Endothelial cell of umbilical vein (primary cell): ENCODE data around the gene KIAA1549. TPM values are rescaled to one million over a fixed set of nuclear protein-coding genes. Genes with fewer than 3 reads are reported as not detected.

Experiments used
- BruUV-seq: library from RNA; stranded (reverse); fragments of 400-500 nt; replicated peaks from 2 replicates; lab custom pipeline; 2021; lab: Mats Ljungman, UMichigan
- CTCF ChIA-PET: fragments of 300-600, 350-600 bp; sonication (Branson Sonifier 250); formaldehyde crosslinking; loops from one replicate; lab custom pipeline; 2021; ENCODE audit warnings: antibody characterized with exemption, inconsistent platforms; lab: Charles Lee
- POLR2A ChIA-PET: fragments of 300-600, 350-600 bp; sonication (Branson Sonifier 250); formaldehyde crosslinking; loops from one replicate; lab custom pipeline; 2021; ENCODE audit warnings: antibody characterized with exemption, inconsistent platforms; lab: Charles Lee
- DNase-seq: peaks from one replicate; pipeline ENCODE4 v3.0.0-alpha.2; 2011; ENCODE audit warnings: low read depth, low spot score
- FAIRE-seq: peaks from 2 replicates; lab custom pipeline; 2011; peaks lifted over from hg19 to GRCh38; lab: Jason Lieb, UNC
- H2AFZ ChIP-seq: 2 replicates; pipeline ENCODE4 v1.6.0; 2012; ENCODE audit warnings: low read depth, low read length, control low read depth, inconsistent platforms
- H3K27ac ChIP-seq: 2 replicates; pipeline ENCODE4 v1.5.1; 2011; ENCODE audit warnings: low read depth, mild to moderate bottlenecking, control low read depth, low read length, moderate library complexity; ENCODE audit not compliant: insufficient read depth
- H3K27me3 ChIP-seq, 2 experiments: 2 replicates each; pipeline versions ENCODE4 v1.6.0 to v1.6.1; 2011; ENCODE audit warnings: low read length in 2 of 2, mixed read lengths in 1 of 2; ENCODE audit not compliant: control insufficient read depth in 2 of 2, insufficient read depth in 2 of 2
- H3K36me3 ChIP-seq, 2 experiments: 2 replicates in 1 of 2; 3 replicates in 1 of 2; pipeline ENCODE4 v1.5.1; 2011; ENCODE audit warnings: low read length in 2 of 2, mild to moderate bottlenecking in 1 of 2, moderate library complexity in 1 of 2; ENCODE audit not compliant: control insufficient read depth in 2 of 2, insufficient read depth in 2 of 2; ENCODE audit errors: extremely low read depth in 1 of 2
- H3K4me1 ChIP-seq: 3 replicates; pipeline ENCODE4 v1.5.1; 2011; ENCODE audit warnings: mild to moderate bottlenecking, low read length; ENCODE audit not compliant: control insufficient read depth, insufficient read depth; ENCODE audit errors: extremely low read depth
- H3K4me2 ChIP-seq: 2 replicates; pipeline ENCODE4 v1.6.1; 2011; ENCODE audit warnings: low read length, control low read depth, mixed read lengths; ENCODE audit not compliant: insufficient read depth
- H3K4me3 ChIP-seq, 3 experiments: fragments of 200-600 bp in 1 of 3; sonication (generic), shearing (Covaris generic) in 1 of 3; replicated peaks in 1 of 3; 2 replicates each; pipeline ENCODE4 v1.5.1; 2011 to 2016; ENCODE audit warnings: control low read depth in 3 of 3, low read length in 3 of 3, mild to moderate bottlenecking in 2 of 3, inconsistent platforms in 1 of 3, low read depth in 1 of 3, moderate library complexity in 1 of 3; ENCODE audit not compliant: insufficient read depth in 1 of 3
- H3K79me2 ChIP-seq: 2 replicates; pipeline ENCODE4 v1.6.0; 2012; ENCODE audit warnings: low read length, inconsistent platforms; ENCODE audit not compliant: control insufficient read depth, insufficient read depth
- H3K9ac ChIP-seq: replicated peaks from 2 replicates; pipeline ENCODE3; 2011; ENCODE audit warnings: low read length, control low read depth; ENCODE audit not compliant: insufficient read depth; ENCODE audit errors: extremely low read depth
- H3K9me1 ChIP-seq: replicated peaks from 3 replicates; pipeline ENCODE4 v1.6.0; 2011; ENCODE audit warnings: mild to moderate bottlenecking, low read length; ENCODE audit not compliant: control insufficient read depth, insufficient read depth; ENCODE audit errors: extremely low read depth
- H3K9me3 ChIP-seq: replicated peaks from 2 replicates; pipeline ENCODE4 v1.5.1; 2012; ENCODE audit warnings: low read length, inconsistent platforms; ENCODE audit not compliant: control insufficient read depth, insufficient read depth
- H4K20me1 ChIP-seq: replicated peaks from 2 replicates; pipeline ENCODE3; 2011; ENCODE audit warnings: mild to moderate bottlenecking, low read length; ENCODE audit not compliant: control insufficient read depth, insufficient read depth; ENCODE audit errors: extremely low read depth
- CTCF ChIP-seq, 2 donors: IDR thresholded peaks; 1 replicate in 1 of 2; 2 replicates in 1 of 2; pipeline ENCODE4 v1.5.1; 2011; ENCODE audit warnings: low read length in 2 of 2, mild to moderate bottlenecking in 2 of 2, moderate library complexity in 2 of 2, control low read depth in 1 of 2, inconsistent platforms in 1 of 2, low read depth in 1 of 2; ENCODE audit not compliant: insufficient read depth in 1 of 2; ENCODE audit errors: extremely low read depth in 1 of 2
- EZH2 ChIP-seq: IDR thresholded peaks from 2 replicates; pipeline ENCODE4 v1.6.1; 2012; ENCODE audit warnings: borderline replicate concordance, low read depth, mild to moderate bottlenecking, moderate library complexity, low read length, inconsistent platforms; ENCODE audit not compliant: severe bottlenecking
- FOS ChIP-seq: IDR thresholded peaks from 2 replicates; pipeline ENCODE4 v1.6.1; 2011; ENCODE audit warnings: mild to moderate bottlenecking, low read length, moderate library complexity, borderline replicate concordance; ENCODE audit not compliant: insufficient read depth
- GATA2 ChIP-seq: IDR thresholded peaks from 2 replicates; pipeline ENCODE4 v1.7.0; 2011; ENCODE audit warnings: low read depth, mild to moderate bottlenecking, moderate library complexity, mixed read lengths, low read length; ENCODE audit not compliant: insufficient read length, insufficient read depth
- JUN ChIP-seq: IDR thresholded peaks from 2 replicates; pipeline ENCODE4 v1.6.1; 2011; ENCODE audit warnings: borderline replicate concordance, low read depth; ENCODE audit not compliant: insufficient read length, insufficient read depth
- MAX ChIP-seq: IDR thresholded peaks from 2 replicates; pipeline ENCODE4 v1.6.1; 2011; ENCODE audit not compliant: insufficient read depth, insufficient read length
- MYC ChIP-seq: IDR thresholded peaks from one replicate; pipeline ENCODE4 v1.6.1; 2011; ENCODE audit warnings: mild to moderate bottlenecking, low read depth, low read length
- POLR2A ChIP-seq: IDR thresholded peaks from 2 replicates; pipeline ENCODE4 v1.6.1; 2012; ENCODE audit warnings: low read depth, mild to moderate bottlenecking, control low read depth, low read length
- POLR2AphosphoS5 ChIP-seq: IDR thresholded peaks from 2 replicates; pipeline ENCODE4 v1.6.1; 2012; ENCODE audit warnings: low read depth, mild to moderate bottlenecking, control low read depth, low read length, moderate library complexity; ENCODE audit not compliant: insufficient read depth
- dilution Hi-C: fragments of 300-500 bp; cut with MboI; formaldehyde crosslinking; loops from one replicate; pipeline ENCODE4 v1.15.0; 2019; ENCODE audit warnings: low sequenced_read_pairs; ENCODE audit not compliant: extremely low pct_ligation_motif_present
- intact Hi-C: fragments of 100-400 bp; cut with micrococcal nuclease; formaldehyde crosslinking; loops from one replicate; pipeline ENCODE4 v1.10.0; 2022
- polyA plus RNA-seq, 4 experiments: library from polyadenylated mRNA; depleted of rRNA in 3 of 4; stranded (reverse) in 3 of 4; unstranded in 1 of 4; fragments of >200 nt; gene quantifications; 2 replicates each; pipeline versions ENCODE4 v1.2.1 to v1.2.3, GENCODE V29; 2011 to 2012; ENCODE audit warnings: missing spikeins in 1 of 4
- total RNA-seq: library from RNA; stranded (reverse); gene quantifications from 2 replicates; pipeline ENCODE4 v1.2.3, GENCODE V29; 2021

The KIAA1549 gene
- total and polyA plus RNA-seq, 2 donors (not counting 3 experiments of a cell fraction or from before 2014, with no cell fraction given): 4.6 to 10.9 TPM

- H3K4me2 ChIP-seq: no peak overlapping the region
- dilution Hi-C loops: no loop called here
- no peak overlapping the region for H3K4me3 ChIP-seq
- TF ChIP-seq POLR2AphosphoS5: no peak
- TF ChIP-seq MYC: no peak
- TF ChIP-seq POLR2A: no peak
- TF ChIP-seq MAX: no peak
- TF ChIP-seq GATA2: no peak
- no peak for TF ChIP-seq CTCF (IDR thresholded peaks at IDR 0.05; ENCODE audit: extremely low read depth in 1 of 2, insufficient read depth in 1 of 2, low read depth in 1 of 2, low read length in 2 of 2)
- no peak for TF ChIP-seq FOS
- TF ChIP-seq EZH2: no peak
- no peak for TF ChIP-seq JUN
- CTCF ChIA-PET: no interaction called here
- no peaks in the 10 kb centered on the region for H3K9me3 ChIP-seq
- H3K79me2 ChIP-seq: no peaks in the 10 kb centered on the region
- intact Hi-C loops: no loop called here
- no peak overlapping the region for H2AFZ ChIP-seq
- POLR2A ChIA-PET: no interaction called here
- no peaks in the 10 kb centered on the region for H3K27me3 ChIP-seq
- BruUV-seq: no TSS peak
- H3K9ac ChIP-seq: no peak overlapping the region
- H3K4me1 ChIP-seq: no peaks in the 10 kb centered on the region
- peaks cover 0 to 2% of the 10 kb centered on the region in 2 experiments for H3K36me3 ChIP-seq
- FAIRE-seq (no peak), DNase-seq (no peak)
- H3K9me1 ChIP-seq: no peaks in the 10 kb centered on the region
- no peak overlapping the region for H3K27ac ChIP-seq
- no peaks in the 10 kb centered on the region for H4K20me1 ChIP-seq
Observed at GRCh38 chr7:138892812-138893211, 88.4 kb downstream of the KIAA1549 start.
